HG03342 (cell line): ENCODE data around the gene HHAT.

ENCODE experiments used
- ATAC-seq: cut with Tn5 transposase; IDR thresholded peaks from one replicate; pipeline ENCODE4 v1.9.1; 2021; ENCODE audit warnings: mild to moderate bottlenecking, moderate library complexity; ENCODE audit not compliant: unreplicated experiment

HHAT gene

GRCh38 chr1:210531475-210532222, 202.9 kb downstream of the HHAT start:
- ATAC-seq, result no peak

- no peak for ATAC-seq
Observed at GRCh38 chr1:210532223-210532598, 203.5 kb downstream of the HHAT start.

GRCh38 chr1:210535761-210536160, 207.1 kb downstream of the HHAT start:
- ATAC-seq, result no peak

DNA sequence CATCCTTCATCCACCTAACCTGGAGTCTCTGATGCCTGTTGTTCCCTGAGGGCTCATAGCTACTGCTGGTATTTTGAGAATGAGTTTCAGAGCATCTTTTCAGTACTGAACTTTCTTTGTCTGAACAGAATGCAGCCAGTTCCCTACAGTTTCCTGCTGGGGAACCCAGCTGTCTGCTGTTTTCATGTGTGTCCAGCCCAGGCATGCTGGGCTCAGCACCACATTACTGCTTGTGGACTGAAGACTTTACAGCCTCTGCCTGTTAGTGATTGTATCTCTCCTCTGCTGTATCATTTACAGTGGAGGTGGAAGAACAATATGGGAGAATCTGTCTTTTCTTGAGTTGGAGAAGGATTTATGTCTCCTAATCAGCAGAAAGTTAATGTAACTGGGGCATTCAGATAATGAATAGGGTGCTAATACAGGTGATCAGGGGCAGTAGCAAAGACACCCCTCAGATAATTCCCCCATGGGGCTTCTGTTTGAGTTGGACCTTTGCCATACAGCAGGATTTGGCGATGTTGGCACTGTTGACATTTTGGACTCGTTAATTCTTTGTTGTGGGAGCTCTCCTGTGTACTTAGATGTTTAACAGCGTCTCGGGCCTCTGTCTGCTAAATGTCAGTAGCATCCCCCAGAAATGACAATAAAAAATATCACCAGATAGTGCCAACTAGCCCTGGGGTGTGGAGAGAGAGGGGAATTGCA, 207.7 kb downstream of the HHAT start:
- ATAC-seq, result no peak

DNA sequence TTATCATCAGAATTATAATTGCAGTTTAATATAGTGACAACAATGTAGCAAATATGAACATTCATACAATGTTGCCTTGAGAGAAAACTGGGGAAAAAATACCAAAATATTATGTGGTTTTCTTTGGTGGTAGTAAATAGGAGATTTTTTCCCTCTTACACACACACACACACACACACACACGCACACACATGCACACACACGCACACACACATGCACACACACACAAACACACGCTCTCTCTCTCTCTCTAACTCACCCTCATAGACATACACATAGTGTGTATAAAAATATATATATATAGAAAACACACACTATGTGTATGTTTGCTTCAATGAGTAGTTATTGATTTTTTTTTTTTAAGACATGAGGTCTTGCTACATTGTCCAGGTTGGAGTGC, 211.6 kb downstream of the HHAT start:
- no peak for ATAC-seq

GRCh38 chr1:210541680-210542358, 213.1 kb downstream of the HHAT start:
- no peak for ATAC-seq

DNA sequence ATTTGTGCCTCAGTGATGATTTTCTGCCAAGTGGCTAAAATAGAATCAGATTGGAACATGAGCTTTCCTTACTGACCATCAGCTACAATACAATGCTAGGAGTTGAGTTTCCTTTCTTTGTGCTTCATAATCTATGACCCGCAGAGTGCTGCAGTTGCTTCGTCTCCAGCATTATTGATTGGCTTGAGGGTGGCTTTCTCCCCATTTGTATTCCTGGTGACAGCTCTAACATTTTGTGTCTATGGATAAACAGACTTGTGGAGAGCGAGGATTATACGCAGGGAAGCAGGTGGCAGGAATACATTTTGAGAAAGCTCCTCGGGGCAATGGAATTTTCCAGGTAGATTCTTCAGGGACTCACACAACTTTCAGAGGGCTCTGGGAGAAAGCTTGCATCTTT, 223.2 kb downstream of the HHAT start:
- no peak for ATAC-seq

DNA sequence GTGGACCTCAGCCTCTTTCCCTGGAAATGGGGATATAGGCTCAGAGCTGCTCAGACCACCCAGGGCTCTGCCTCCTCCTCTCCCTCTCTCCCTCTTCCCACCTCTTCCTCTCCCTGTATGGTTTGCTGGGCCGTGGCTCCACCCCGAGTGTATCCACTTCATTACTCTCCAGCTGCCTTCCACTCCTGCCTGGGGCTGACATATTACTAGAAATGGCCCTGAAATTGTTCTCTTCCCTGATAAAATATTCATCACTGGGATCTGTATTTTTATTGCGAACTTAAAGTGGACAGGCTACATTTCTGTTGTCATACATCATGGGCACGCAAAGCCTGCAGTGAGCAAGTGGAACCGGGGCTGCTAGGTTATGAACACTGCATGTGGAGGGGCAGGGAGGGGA, 225.0 kb downstream of the HHAT start:
- no peak for ATAC-seq

DNA sequence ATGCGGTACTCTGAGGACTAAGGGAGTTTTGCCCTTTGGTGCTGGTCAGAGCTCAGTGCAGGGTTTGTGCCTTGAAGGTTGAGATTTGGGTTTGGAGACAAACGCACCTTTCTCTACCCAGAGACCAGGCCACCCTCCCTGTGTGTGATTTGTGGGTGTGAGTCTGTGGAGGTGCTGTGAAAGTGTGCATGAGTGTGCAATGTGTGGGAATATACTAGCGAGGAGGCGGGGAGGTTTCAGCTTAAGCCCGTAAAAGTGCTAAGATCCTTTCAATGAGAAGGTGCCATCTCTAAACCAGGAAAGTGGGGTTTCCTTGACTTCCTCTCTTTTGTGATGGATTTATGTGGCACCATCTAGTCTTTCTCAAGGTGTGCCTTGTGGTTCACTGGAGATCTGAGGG, 225.7 kb downstream of the HHAT start:
- ATAC-seq, result no peak

GRCh38 chr1:210556475-210556874, 227.8 kb downstream of the HHAT start:
- ATAC-seq, result no peak

- no peak for ATAC-seq
Observed at GRCh38 chr1:210557426-210558077, 228.8 kb downstream of the HHAT start.

GRCh38 chr1:210558302-210558701, 229.6 kb downstream of the HHAT start:
- no peak for ATAC-seq

GRCh38 chr1:210565306-210565705, 236.6 kb downstream of the HHAT start:
- no peak for ATAC-seq

GRCh38 chr1:210568631-210569030, 239.9 kb downstream of the HHAT start:
- no peak for ATAC-seq

- no peak for ATAC-seq
Observed at GRCh38 chr1:210570116-210570515, 241.4 kb downstream of the HHAT start.

GRCh38 chr1:210571356-210572284, 242.9 kb downstream of the HHAT start:
- no peak for ATAC-seq

DNA sequence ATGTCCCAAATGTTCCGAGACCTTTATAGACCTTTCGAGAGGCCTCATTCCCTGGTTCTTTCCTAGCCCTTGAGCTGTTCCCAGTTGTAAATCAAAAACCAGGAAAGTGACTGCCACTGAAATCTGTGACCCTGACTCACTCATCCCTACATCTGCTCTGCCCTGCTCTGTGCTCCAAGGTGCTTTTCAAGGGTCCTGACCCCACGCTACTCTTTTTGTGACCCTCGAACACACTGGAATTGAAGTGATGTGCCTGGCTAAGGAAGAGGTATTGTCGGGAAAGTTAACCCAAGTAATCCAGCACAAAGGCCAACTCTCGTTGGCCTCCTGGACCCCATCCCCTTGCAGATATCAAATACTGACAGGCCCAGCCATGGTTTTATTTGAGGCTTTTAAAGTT, 244.4 kb downstream of the HHAT start:
- no peak for ATAC-seq

DNA sequence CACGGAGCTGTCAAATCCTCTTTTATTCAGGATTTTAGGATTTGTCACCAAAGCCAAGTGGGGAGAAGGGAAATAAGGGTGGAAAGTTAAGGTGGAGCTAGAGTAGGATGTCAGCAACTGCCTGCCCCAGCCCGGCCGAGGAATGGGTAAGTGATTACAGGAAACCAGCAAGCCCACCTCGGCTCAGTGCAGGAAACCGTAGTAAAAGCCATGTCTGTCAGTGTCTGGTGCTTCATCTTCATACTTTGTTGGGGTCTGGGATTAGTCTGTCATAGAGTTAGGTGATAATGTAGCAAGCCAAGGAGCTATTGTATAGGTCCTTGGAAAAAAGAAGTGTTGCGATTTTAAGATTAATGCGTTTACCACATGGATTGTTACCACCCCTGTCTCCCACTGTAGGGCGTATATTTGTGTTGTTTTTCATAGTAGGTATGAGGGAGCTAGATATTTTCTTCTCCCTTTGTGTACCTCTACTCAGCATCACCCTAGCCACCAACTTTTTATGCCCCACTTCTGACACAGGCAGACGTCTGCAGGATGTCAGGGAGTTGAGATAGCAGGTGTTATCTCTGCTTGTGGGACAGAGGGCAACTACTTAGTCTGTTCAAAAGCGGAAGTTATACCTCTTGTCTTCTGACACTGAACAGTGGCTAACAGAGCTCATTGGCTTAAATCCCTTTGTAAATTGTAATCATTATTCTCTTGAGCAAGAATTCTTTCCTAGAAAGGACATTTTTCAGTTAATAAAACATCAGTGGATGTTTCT, 253.7 kb downstream of the HHAT start:
- peak; percentile 53 for ATAC-seq

GRCh38 chr1:210584439-210585113, 255.9 kb downstream of the HHAT start:
- peak; percentile 87 for ATAC-seq
